WTC11 (cell line): ENCODE data around the gene VGLL3.

Experiments
- CTCF ChIP-seq: fragments of 200-600 bp; IDR thresholded peaks from 2 replicates; pipeline ENCODE4 v1.8.0; 2022; ENCODE audit warnings: antibody characterized with exemption
- ELF4 ChIP-seq: sonication (generic); formaldehyde crosslinking; IDR thresholded peaks from 2 replicates; pipeline ENCODE4 v1.8.1; 2022; ENCODE audit warnings: low read depth, mild to moderate bottlenecking, moderate library complexity, missing genetic modification reagents
- GABPB1 ChIP-seq: sonication (generic); formaldehyde crosslinking; IDR thresholded peaks from 2 replicates; pipeline ENCODE4 v1.8.1; 2023; ENCODE audit warnings: mild to moderate bottlenecking, missing genetic modification reagents
- NFYB ChIP-seq: sonication (generic); formaldehyde crosslinking; conservative IDR thresholded peaks from 2 replicates; pipeline ENCODE4 v1.8.0; 2022; ENCODE audit warnings: low read depth, missing genetic modification reagents
- NR2C2 ChIP-seq: sonication (generic); formaldehyde crosslinking; IDR thresholded peaks from 2 replicates; pipeline ENCODE4 v1.8.0; 2022; ENCODE audit warnings: mild to moderate bottlenecking, missing genetic modification reagents
- NR3C1 ChIP-seq: sonication (generic); formaldehyde crosslinking; conservative IDR thresholded peaks from 2 replicates; pipeline ENCODE4 v1.8.1; 2023; ENCODE audit warnings: low read depth, mild to moderate bottlenecking, missing genetic modification reagents
- PREB ChIP-seq: sonication (generic); formaldehyde crosslinking; IDR thresholded peaks from 2 replicates; pipeline ENCODE4 v1.8.1; 2022; ENCODE audit warnings: mild to moderate bottlenecking, missing genetic modification reagents, moderate library complexity, borderline replicate concordance
- SP1 ChIP-seq: sonication (generic); formaldehyde crosslinking; conservative IDR thresholded peaks from 2 replicates; pipeline ENCODE4 v1.8.1; 2022; ENCODE audit warnings: missing genetic modification reagents
- TCF7 ChIP-seq: sonication (generic); formaldehyde crosslinking; IDR thresholded peaks from 2 replicates; pipeline ENCODE4 v1.8.0; 2022; ENCODE audit warnings: mild to moderate bottlenecking, low read depth, missing genetic modification reagents, moderate library complexity
- TF ChIP-seq, protein P1 (sequence below): sonication (generic); formaldehyde crosslinking; IDR thresholded peaks from 2 replicates; pipeline ENCODE4 v1.8.0; 2022; ENCODE audit warnings: mild to moderate bottlenecking, missing genetic modification reagents
- TF ChIP-seq, protein P2 (sequence below): sonication (generic); formaldehyde crosslinking; IDR thresholded peaks from 2 replicates; pipeline ENCODE4 v1.8.0; 2023; ENCODE audit warnings: missing genetic modification reagents, mild to moderate bottlenecking, borderline replicate concordance
- TF ChIP-seq, protein P3 (sequence below): sonication (generic); formaldehyde crosslinking; IDR thresholded peaks from 2 replicates; pipeline ENCODE4 v1.8.1; 2023; ENCODE audit warnings: mild to moderate bottlenecking, moderate library complexity, missing genetic modification reagents
- TF ChIP-seq, protein P4 (sequence below): sonication (generic); formaldehyde crosslinking; IDR thresholded peaks from 2 replicates; pipeline ENCODE4 v1.8.1; 2023; ENCODE audit warnings: mild to moderate bottlenecking, missing genetic modification reagents, borderline replicate concordance

GRCh38 chr3:87002346-87002745, 11.4 kb upstream of the VGLL3 start:
- TF ChIP-seq CTCF (no peak), TCF7 (no peak), NR3C1 (CRISPR knock-in tag) (no peak), ELF4 (CRISPR knock-in tag) (no peak), GABPB1 (CRISPR knock-in tag) (no peak), NR2C2 (CRISPR knock-in tag) (no peak), PREB (no peak), SP1 (CRISPR knock-in tag) (no peak), NFYB (CRISPR knock-in tag) (no peak)
- TF ChIP-seq, protein P1, sequence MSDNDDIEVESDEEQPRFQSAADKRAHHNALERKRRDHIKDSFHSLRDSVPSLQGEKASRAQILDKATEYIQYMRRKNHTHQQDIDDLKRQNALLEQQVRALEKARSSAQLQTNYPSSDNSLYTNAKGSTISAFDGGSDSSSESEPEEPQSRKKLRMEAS, result no peak
- TF ChIP-seq, protein P2, sequence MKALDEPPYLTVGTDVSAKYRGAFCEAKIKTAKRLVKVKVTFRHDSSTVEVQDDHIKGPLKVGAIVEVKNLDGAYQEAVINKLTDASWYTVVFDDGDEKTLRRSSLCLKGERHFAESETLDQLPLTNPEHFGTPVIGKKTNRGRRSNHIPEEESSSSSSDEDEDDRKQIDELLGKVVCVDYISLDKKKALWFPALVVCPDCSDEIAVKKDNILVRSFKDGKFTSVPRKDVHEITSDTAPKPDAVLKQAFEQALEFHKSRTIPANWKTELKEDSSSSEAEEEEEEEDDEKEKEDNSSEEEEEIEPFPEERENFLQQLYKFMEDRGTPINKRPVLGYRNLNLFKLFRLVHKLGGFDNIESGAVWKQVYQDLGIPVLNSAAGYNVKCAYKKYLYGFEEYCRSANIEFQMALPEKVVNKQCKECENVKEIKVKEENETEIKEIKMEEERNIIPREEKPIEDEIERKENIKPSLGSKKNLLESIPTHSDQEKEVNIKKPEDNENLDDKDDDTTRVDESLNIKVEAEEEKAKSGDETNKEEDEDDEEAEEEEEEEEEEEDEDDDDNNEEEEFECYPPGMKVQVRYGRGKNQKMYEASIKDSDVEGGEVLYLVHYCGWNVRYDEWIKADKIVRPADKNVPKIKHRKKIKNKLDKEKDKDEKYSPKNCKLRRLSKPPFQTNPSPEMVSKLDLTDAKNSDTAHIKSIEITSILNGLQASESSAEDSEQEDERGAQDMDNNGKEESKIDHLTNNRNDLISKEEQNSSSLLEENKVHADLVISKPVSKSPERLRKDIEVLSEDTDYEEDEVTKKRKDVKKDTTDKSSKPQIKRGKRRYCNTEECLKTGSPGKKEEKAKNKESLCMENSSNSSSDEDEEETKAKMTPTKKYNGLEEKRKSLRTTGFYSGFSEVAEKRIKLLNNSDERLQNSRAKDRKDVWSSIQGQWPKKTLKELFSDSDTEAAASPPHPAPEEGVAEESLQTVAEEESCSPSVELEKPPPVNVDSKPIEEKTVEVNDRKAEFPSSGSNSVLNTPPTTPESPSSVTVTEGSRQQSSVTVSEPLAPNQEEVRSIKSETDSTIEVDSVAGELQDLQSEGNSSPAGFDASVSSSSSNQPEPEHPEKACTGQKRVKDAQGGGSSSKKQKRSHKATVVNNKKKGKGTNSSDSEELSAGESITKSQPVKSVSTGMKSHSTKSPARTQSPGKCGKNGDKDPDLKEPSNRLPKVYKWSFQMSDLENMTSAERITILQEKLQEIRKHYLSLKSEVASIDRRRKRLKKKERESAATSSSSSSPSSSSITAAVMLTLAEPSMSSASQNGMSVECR (CRISPR knock-in tag), result no peak
- TF ChIP-seq, protein P3, sequence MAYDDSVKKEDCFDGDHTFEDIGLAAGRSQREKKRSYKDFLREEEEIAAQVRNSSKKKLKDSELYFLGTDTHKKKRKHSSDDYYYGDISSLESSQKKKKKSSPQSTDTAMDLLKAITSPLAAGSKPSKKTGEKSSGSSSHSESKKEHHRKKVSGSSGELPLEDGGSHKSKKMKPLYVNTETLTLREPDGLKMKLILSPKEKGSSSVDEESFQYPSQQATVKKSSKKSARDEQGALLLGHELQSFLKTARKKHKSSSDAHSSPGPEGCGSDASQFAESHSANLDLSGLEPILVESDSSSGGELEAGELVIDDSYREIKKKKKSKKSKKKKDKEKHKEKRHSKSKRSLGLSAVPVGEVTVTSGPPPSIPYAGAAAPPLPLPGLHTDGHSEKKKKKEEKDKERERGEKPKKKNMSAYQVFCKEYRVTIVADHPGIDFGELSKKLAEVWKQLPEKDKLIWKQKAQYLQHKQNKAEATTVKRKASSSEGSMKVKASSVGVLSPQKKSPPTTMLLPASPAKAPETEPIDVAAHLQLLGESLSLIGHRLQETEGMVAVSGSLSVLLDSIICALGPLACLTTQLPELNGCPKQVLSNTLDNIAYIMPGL (CRISPR knock-in tag), result no peak
- TF ChIP-seq, protein P4, sequence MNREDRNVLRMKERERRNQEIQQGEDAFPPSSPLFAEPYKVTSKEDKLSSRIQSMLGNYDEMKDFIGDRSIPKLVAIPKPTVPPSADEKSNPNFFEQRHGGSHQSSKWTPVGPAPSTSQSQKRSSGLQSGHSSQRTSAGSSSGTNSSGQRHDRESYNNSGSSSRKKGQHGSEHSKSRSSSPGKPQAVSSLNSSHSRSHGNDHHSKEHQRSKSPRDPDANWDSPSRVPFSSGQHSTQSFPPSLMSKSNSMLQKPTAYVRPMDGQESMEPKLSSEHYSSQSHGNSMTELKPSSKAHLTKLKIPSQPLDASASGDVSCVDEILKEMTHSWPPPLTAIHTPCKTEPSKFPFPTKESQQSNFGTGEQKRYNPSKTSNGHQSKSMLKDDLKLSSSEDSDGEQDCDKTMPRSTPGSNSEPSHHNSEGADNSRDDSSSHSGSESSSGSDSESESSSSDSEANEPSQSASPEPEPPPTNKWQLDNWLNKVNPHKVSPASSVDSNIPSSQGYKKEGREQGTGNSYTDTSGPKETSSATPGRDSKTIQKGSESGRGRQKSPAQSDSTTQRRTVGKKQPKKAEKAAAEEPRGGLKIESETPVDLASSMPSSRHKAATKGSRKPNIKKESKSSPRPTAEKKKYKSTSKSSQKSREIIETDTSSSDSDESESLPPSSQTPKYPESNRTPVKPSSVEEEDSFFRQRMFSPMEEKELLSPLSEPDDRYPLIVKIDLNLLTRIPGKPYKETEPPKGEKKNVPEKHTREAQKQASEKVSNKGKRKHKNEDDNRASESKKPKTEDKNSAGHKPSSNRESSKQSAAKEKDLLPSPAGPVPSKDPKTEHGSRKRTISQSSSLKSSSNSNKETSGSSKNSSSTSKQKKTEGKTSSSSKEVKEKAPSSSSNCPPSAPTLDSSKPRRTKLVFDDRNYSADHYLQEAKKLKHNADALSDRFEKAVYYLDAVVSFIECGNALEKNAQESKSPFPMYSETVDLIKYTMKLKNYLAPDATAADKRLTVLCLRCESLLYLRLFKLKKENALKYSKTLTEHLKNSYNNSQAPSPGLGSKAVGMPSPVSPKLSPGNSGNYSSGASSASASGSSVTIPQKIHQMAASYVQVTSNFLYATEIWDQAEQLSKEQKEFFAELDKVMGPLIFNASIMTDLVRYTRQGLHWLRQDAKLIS, result no peak
